Calu3 (cell line): ENCODE data around the gene NLRC5. TPM values are rescaled to one million over a fixed set of nuclear protein-coding genes. Genes with fewer than 3 reads are reported as not detected.

Experiments
- BruUV-seq: library from RNA; stranded (reverse); fragments of 400-500 nt; replicated peaks from 2 replicates; lab custom pipeline; 2021; lab: Mats Ljungman, UMichigan
- CTCF ChIA-PET: fragments of 300-600 bp; sonication (Branson Sonifier 250); formaldehyde crosslinking; loops from one replicate; lab custom pipeline; 2022; ENCODE audit warnings: antibody characterized with exemption; lab: Charles Lee
- DNase-seq: peaks from one replicate; pipeline ENCODE4 v3.0.0; 2022
- H3K27ac Mint-ChIP-seq: one replicate; pipeline ENCODE4 v1.8.0; 2022; ENCODE audit warnings: mixed read lengths; ENCODE audit not compliant: unreplicated experiment
- H3K27me3 Mint-ChIP-seq: one replicate; pipeline ENCODE4 v1.8.0; 2022; ENCODE audit warnings: mixed read lengths; ENCODE audit not compliant: unreplicated experiment
- H3K36me3 Mint-ChIP-seq: one replicate; pipeline ENCODE4 v1.8.0; 2022; ENCODE audit warnings: mild to moderate bottlenecking, moderate library complexity, mixed read lengths; ENCODE audit not compliant: insufficient read depth, unreplicated experiment
- H3K4me1 Mint-ChIP-seq: one replicate; pipeline ENCODE4 v1.8.0; 2022; ENCODE audit warnings: mild to moderate bottlenecking, low read depth, mixed read lengths; ENCODE audit not compliant: unreplicated experiment
- H3K4me3 Mint-ChIP-seq: one replicate; pipeline ENCODE4 v1.8.0; 2022; ENCODE audit warnings: mild to moderate bottlenecking, low read depth, moderate library complexity, mixed read lengths; ENCODE audit not compliant: unreplicated experiment
- H3K9me3 Mint-ChIP-seq: one replicate; pipeline ENCODE4 v1.8.0; 2022; ENCODE audit warnings: low read depth, mixed read lengths; ENCODE audit not compliant: unreplicated experiment
- intact Hi-C: fragments of 100-400 bp; cut with micrococcal nuclease; formaldehyde crosslinking; loops from one replicate; pipeline ENCODE4 v1.10.0; 2022; ENCODE audit not compliant: unreplicated experiment
- total RNA-seq: library from RNA; stranded (reverse); gene quantifications from 2 replicates; pipeline ENCODE4 v1.2.3, GENCODE V29; 2022
- TF ChIP-seq, protein P1 (sequence below): fragments of 200-600 bp; IDR thresholded peaks from one replicate; pipeline ENCODE4 v1.8.0; 2022; ENCODE audit warnings: antibody characterized with exemption; ENCODE audit not compliant: unreplicated experiment

The NLRC5 gene
- total RNA-seq, 1 experiment from 2014 or later, result 18.0 TPM

DNA sequence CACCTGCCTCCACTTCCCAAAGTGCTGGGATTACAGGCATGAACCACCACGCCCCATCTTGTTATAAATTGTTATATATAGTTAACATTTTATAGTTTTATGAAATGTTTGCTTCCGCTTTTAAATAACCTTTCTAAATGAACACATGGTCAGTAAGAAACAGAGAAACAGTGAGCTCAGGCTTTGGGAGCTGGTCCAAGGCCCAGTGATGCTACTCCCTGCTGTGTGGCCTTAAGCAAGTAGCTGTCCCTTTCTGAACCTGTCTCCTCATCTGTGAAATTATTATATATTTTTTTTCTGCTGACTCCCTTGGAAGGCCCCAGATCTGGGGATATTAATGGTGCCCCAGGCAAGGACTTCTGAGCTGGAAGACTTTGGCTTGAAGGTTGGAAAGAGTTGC is 122.1 kb downstream of the NLRC5 start:
- intact Hi-C loops, result no loop called here
- Mint-ChIP-seq H3K9me3 (no peaks in the 10 kb centered on the region), H3K4me3 (no peak overlapping the region), H3K36me3 (no peaks in the 10 kb centered on the region), H3K27me3 (no peaks in the 10 kb centered on the region), H3K27ac (no peak overlapping the region), H3K4me1 (peaks cover 4% of the 10 kb centered on the region)
- CTCF ChIA-PET, result no interaction called here
- no TSS peak for BruUV-seq
- no peak for DNase-seq
- TF ChIP-seq, protein P1, sequence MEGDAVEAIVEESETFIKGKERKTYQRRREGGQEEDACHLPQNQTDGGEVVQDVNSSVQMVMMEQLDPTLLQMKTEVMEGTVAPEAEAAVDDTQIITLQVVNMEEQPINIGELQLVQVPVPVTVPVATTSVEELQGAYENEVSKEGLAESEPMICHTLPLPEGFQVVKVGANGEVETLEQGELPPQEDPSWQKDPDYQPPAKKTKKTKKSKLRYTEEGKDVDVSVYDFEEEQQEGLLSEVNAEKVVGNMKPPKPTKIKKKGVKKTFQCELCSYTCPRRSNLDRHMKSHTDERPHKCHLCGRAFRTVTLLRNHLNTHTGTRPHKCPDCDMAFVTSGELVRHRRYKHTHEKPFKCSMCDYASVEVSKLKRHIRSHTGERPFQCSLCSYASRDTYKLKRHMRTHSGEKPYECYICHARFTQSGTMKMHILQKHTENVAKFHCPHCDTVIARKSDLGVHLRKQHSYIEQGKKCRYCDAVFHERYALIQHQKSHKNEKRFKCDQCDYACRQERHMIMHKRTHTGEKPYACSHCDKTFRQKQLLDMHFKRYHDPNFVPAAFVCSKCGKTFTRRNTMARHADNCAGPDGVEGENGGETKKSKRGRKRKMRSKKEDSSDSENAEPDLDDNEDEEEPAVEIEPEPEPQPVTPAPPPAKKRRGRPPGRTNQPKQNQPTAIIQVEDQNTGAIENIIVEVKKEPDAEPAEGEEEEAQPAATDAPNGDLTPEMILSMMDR, result no peak

DNA sequence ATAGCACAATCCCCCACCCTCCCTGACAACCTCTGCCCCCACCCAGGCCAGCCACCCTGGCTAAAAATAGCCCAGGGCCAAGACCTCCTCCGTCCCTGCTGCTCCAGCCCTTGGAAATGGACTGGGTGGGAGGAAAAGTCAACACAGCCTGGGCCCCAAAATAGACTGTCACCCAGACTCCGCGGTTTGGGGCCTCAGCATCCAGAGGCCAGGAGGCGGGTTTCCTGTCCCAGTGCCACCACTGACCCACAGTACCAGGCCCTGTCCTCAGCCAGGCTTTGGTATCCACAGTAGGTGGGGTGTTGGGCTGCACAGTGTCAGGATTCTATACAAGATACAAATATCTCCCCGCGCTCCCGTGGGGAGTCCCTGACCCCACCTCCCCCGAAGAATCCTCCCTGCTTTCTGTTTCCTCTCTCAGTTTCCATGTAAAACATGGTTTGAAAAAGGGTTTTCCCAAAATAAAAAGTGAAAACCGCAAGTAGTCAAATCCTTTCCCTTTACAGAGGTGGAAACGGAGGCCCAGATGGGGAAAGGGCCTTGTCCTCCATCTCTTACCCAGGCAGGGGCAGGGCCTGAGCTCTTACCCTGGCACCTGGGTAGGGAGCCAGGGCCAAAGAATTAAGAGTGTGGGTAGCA is 123.2 kb downstream of the NLRC5 start:
- CTCF ChIA-PET, result no interaction called here
- H3K27me3 Mint-ChIP-seq, result no peaks in the 10 kb centered on the region

DNA sequence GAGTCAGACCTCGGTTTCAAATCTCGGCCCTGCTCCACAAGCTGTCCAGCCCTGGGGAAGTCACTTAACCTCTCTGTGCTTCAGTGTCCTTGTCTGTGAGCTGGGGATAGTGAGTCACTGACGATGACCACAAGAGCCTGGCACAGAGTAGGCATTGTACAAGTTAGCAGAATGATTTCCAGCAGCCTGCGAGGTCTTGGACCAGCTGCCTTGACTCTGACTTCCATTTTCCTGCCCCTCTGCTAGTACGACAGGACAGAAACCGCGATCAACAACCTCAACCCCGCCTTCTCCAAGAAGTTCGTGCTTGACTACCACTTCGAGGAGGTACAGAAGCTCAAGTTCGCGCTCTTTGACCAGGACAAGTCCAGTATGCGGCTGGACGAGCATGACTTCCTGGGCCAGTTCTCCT is 123.7 kb downstream of the NLRC5 start:
- H3K36me3 Mint-ChIP-seq, result no peaks in the 10 kb centered on the region
- no peaks in the 10 kb centered on the region for H3K27me3 Mint-ChIP-seq
- no peaks in the 10 kb centered on the region for H3K4me1 Mint-ChIP-seq
- CTCF ChIA-PET, result no interaction called here
- no peak overlapping the region for H3K4me3 Mint-ChIP-seq
- no peak for DNase-seq
- no TSS peak for BruUV-seq
- H3K9me3 Mint-ChIP-seq, result no peaks in the 10 kb centered on the region
- H3K27ac Mint-ChIP-seq, result no peak overlapping the region
- intact Hi-C loops, result no loop called here
- TF ChIP-seq, protein P1, result no peak

More for the DNA sequence above, 123.2 kb downstream of the NLRC5 start:
- Mint-ChIP-seq H3K36me3 (no peaks in the 10 kb centered on the region), H3K4me3 (no peak overlapping the region), H3K4me1 (no peaks in the 10 kb centered on the region), H3K9me3 (no peaks in the 10 kb centered on the region), H3K27ac (no peak overlapping the region)
- intact Hi-C loops, result no loop called here
- no peak for DNase-seq
- TF ChIP-seq, protein P1, result no peak
- BruUV-seq, result no TSS peak

GRCh38 chr16:57113664-57114063 is 124.3 kb downstream of the NLRC5 start:
- H3K36me3 Mint-ChIP-seq, result no peaks in the 10 kb centered on the region

More at GRCh38 chr16:57113664-57114063, 124.3 kb downstream of the NLRC5 start:
- no peaks in the 10 kb centered on the region for H3K4me1 Mint-ChIP-seq
- intact Hi-C loops, result no loop called here
- no TSS peak for BruUV-seq
- no peaks in the 10 kb centered on the region for H3K9me3 Mint-ChIP-seq
- no peak overlapping the region for H3K27ac Mint-ChIP-seq
- H3K27me3 Mint-ChIP-seq, result no peaks in the 10 kb centered on the region
- TF ChIP-seq, protein P1, result no peak
- DNase-seq, result no peak
- H3K4me3 Mint-ChIP-seq, result no peak overlapping the region
- CTCF ChIA-PET, result no interaction called here
